Activated B cell treated with CpG ODN at 0.5 μM for 24 hours (primary cell): ENCODE data around the gene RNF19B. TPM values are rescaled to one million over a fixed set of nuclear protein-coding genes. Genes with fewer than 3 reads are reported as not detected.

Experiments used
- ATAC-seq: fragments of 200-7000 bp; cut with Tn5 transposase; one replicate; pipeline ENCODE4 v1.10.0; 2021; ENCODE audit warnings: low read depth, mild to moderate bottlenecking, moderate library complexity
- CTCF ChIA-PET: fragments of 350-600 bp; sonication (Branson Sonifier 250); formaldehyde crosslinking; loops from one replicate; lab custom pipeline; 2021; ENCODE audit warnings: antibody characterized with exemption; lab: Charles Lee
- POLR2A ChIA-PET: fragments of 350-600 bp; sonication (Branson Sonifier 250); formaldehyde crosslinking; loops from one replicate; lab custom pipeline; 2021; ENCODE audit warnings: antibody characterized with exemption; lab: Charles Lee
- DNase-seq: peaks from one replicate; pipeline ENCODE4 v3.0.0; 2022
- H3K27ac Mint-ChIP-seq: one replicate; pipeline ENCODE4 v1.8.0; 2020; ENCODE audit warnings: mixed read lengths
- H3K27me3 Mint-ChIP-seq: one replicate; pipeline ENCODE4 v1.8.0; 2021; ENCODE audit warnings: mixed read lengths
- H3K36me3 Mint-ChIP-seq: one replicate; pipeline ENCODE4 v1.8.0; 2021; ENCODE audit warnings: low read depth, mixed read lengths
- H3K4me1 Mint-ChIP-seq: one replicate; pipeline ENCODE4 v1.8.0; 2021; ENCODE audit warnings: mixed read lengths
- H3K4me3 Mint-ChIP-seq: one replicate; pipeline ENCODE4 v1.8.0; 2020; ENCODE audit warnings: mild to moderate bottlenecking, mixed read lengths
- H3K9me3 Mint-ChIP-seq: one replicate; pipeline ENCODE4 v1.8.0; 2020; ENCODE audit warnings: mixed read lengths
- CTCF ChIP-seq: fragments of 200-600 bp; IDR thresholded peaks from one replicate; pipeline ENCODE4 v1.8.0; 2022; ENCODE audit warnings: antibody characterized with exemption, mild to moderate bottlenecking
- intact Hi-C: fragments of 100-400 bp; cut with micrococcal nuclease; formaldehyde crosslinking; loops from one replicate; pipeline ENCODE4 v1.15.1; 2024
- total RNA-seq: library from RNA; stranded (reverse); gene quantifications from 2 replicates; pipeline ENCODE4 v1.2.3, GENCODE V29; 2022

Gene RNF19B
- total RNA-seq, 1 donor from 2014 or later = 23.6 TPM

GRCh38 chr1:33005117-33005837 lies 40.7 kb upstream of the RNF19B start:
- no peaks in the 10 kb centered on the region for H3K27me3 Mint-ChIP-seq
- intact Hi-C loops = no loop called here
- CTCF ChIA-PET = interaction anchor here (0.7 to 7.4 kb wide), 2 partner anchors 9 to 71 kb away, joined by 3 to 92 read pairs; no protein-coding TSS in a partner anchor
- POLR2A ChIA-PET = interaction anchor here (0.5 to 1.6 kb wide), 3 partner anchors 41 to 79 kb away, joined by 3 to 4 read pairs (median 4); no protein-coding TSS in a partner anchor
- no peak for DNase-seq
- no peaks in the 10 kb centered on the region for H3K9me3 Mint-ChIP-seq
- TF ChIP-seq CTCF = no peak
- ATAC-seq = no peak
- H3K36me3 Mint-ChIP-seq = peaks cover 32% of the 10 kb centered on the region
- H3K4me3 Mint-ChIP-seq = no peak overlapping the region
- no peak overlapping the region for H3K27ac Mint-ChIP-seq
- no peaks in the 10 kb centered on the region for H3K4me1 Mint-ChIP-seq

GRCh38 chr1:33004613-33005012 lies 40.0 kb upstream of the RNF19B start:
- Mint-ChIP-seq H3K27me3 (no peaks in the 10 kb centered on the region), H3K4me3 (no peak overlapping the region), H3K36me3 (peaks cover 27% of the 10 kb centered on the region), H3K4me1 (no peaks in the 10 kb centered on the region), H3K27ac (no peak overlapping the region), H3K9me3 (no peaks in the 10 kb centered on the region)
- ChIA-PET POLR2A (interaction anchor here (1.6 kb wide), 1 partner anchor 41 kb away, joined by 4 read pairs; no protein-coding TSS in a partner anchor), CTCF (interaction anchor here (0.7 to 7.4 kb wide), 3 partner anchors 8 to 71 kb away, joined by 3 to 92 read pairs (median 16); no protein-coding TSS in a partner anchor)
- DNase-seq (no peak), ATAC-seq (no peak)
- no peak for TF ChIP-seq CTCF
- intact Hi-C loops = no loop called here

- TF ChIP-seq CTCF = no peak
- no peak for DNase-seq
- intact Hi-C loops = no loop called here
- CTCF ChIA-PET = interaction anchor here (3.8 kb wide), 1 partner anchor 69 kb away, joined by 16 read pairs; no protein-coding TSS in a partner anchor
- POLR2A ChIA-PET = no interaction called here
- H3K36me3 Mint-ChIP-seq = peaks cover 18% of the 10 kb centered on the region
- no peaks in the 10 kb centered on the region for H3K4me1 Mint-ChIP-seq
- H3K9me3 Mint-ChIP-seq = no peaks in the 10 kb centered on the region
- no peak overlapping the region for H3K27ac Mint-ChIP-seq
- ATAC-seq = no peak
- no peak overlapping the region for H3K4me3 Mint-ChIP-seq
- H3K27me3 Mint-ChIP-seq = no peaks in the 10 kb centered on the region
Observed at GRCh38 chr1:33003657-33004056, 39.0 kb upstream of the RNF19B start.

DNA sequence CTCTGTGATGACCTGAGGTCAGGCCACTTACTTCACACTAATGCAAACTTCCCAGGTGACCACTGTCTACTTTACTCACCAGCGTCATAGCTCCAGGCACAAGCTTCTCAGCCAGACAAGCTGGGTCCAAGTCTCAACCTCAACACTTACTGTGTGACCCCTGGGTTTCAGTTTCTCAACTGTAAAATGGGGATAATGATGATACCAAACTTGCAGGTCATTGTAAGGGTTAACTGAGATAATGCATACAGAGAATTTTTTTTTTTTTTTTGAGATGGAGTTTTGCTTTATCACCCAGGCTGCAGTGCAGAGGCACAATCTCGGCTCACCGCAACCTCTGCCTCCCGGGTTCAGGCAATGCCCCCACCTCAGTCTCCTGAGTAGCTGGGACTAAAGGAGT lies 37.4 kb upstream of the RNF19B start:
- no peak for ATAC-seq
- no peak overlapping the region for H3K4me3 Mint-ChIP-seq
- no peak overlapping the region for H3K27ac Mint-ChIP-seq
- no peaks in the 10 kb centered on the region for H3K27me3 Mint-ChIP-seq
- H3K36me3 Mint-ChIP-seq = peaks cover 3% of the 10 kb centered on the region
- H3K4me1 Mint-ChIP-seq = peaks cover 11% of the 10 kb centered on the region
- H3K9me3 Mint-ChIP-seq = no peaks in the 10 kb centered on the region
- TF ChIP-seq CTCF = no peak
- no peak for DNase-seq
- ChIA-PET POLR2A (interaction anchor here (0.6 kb wide), 1 partner anchor 43 kb away, joined by 6 read pairs; no protein-coding TSS in a partner anchor), CTCF (interaction anchor here (0.7 to 3.8 kb wide), 4 partner anchors 14 to 97 kb away, joined by 4 to 16 read pairs (median 4); no protein-coding TSS in a partner anchor)
- intact Hi-C loops = no loop called here

DNA sequence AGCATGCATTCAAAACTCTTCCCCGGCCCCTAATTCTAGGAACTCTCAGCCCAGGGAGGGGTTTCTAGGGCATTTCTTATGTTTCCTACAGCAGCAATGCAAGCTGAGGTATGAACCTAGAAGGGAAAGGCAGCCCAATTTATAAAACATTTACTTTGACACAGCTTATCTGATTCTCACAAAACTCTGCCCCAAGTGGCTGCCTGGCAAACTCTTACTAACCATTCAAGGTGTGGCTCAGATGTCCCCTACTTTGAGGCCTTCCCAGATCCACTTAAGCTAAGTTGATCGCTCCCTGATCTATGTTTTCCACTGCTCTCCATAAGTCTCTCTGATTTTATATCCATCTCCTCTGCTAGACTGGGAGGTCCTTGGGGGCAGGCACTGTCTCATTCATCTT lies 36.7 kb upstream of the RNF19B start:
- no peaks in the 10 kb centered on the region for H3K36me3 Mint-ChIP-seq
- ChIA-PET POLR2A (interaction anchor here (0.6 to 1.5 kb wide), 3 partner anchors 9 to 966 kb away, joined by 3 to 8 read pairs (median 4); partner anchors contain the start of gene RNF19B), CTCF (interaction anchor here (0.7 to 3.8 kb wide), 7 partner anchors 8 to 96 kb away, joined by 4 to 16 read pairs (median 5); no protein-coding TSS in a partner anchor)
- DNase-seq = no peak
- intact Hi-C loops = no loop called here
- no peaks in the 10 kb centered on the region for H3K27me3 Mint-ChIP-seq
- no peak overlapping the region for H3K27ac Mint-ChIP-seq
- no peak for ATAC-seq
- H3K4me3 Mint-ChIP-seq = no peak overlapping the region
- H3K4me1 Mint-ChIP-seq = peaks cover 11% of the 10 kb centered on the region
- no peaks in the 10 kb centered on the region for H3K9me3 Mint-ChIP-seq
- TF ChIP-seq CTCF = no peak
